Panc1 (cell line): ENCODE results near the gene NTRK3.

Experiments
- CTCF ChIP-seq: fragments of 450-650 bp; IDR thresholded peaks from 2 replicates; pipeline ENCODE4 v1.5.1; 2017; ENCODE audit warnings: mild to moderate bottlenecking
- SIN3A ChIP-seq: IDR thresholded peaks from 2 replicates; pipeline ENCODE4 v1.6.1; 2012; ENCODE audit warnings: low read depth, mild to moderate bottlenecking, low read length, moderate library complexity, borderline replicate concordance; ENCODE audit not compliant: insufficient read depth

- TF ChIP-seq CTCF (no peak), SIN3A (no peak)
Observed at GRCh38 chr15:87941606-87942005, 314.9 kb downstream of the NTRK3 start.
